ENCODE measurements around the gene CACNG3. TPM values are rescaled to one million over a fixed set of nuclear protein-coding genes. Genes with fewer than 3 reads are reported as not detected.

The CACNG3 gene
- total and polyA plus RNA-seq, 2 donors (not counting 3 experiments of a cell fraction or from before 2014, with no cell fraction given), result not detected

DNA sequence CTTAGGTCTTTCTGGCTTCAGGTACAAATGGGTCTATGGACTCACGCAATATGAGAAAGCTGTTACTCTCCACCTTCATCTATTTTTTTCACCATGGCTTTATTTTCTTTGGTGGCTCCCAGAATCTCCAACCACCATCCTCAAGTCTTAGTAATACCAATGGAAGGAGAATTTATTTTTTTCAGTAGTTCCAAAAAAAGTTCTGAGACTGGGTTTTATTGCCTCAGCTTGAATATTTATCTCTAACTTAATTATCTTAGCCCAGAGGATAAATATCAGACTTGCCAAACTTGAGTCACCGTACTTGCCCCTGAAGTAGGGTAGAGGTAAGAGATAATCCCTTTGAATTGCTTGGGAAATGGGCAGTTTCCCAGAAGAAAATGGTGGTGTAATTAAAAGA lies 23.2 kb upstream of the CACNG3 start:
- no peak for DNase-seq (ENCODE audit: low read depth, low spot score)
- intact Hi-C loops (cut with micrococcal nuclease), result no loop called here
- POLR2A ChIA-PET, result no interaction called here

More for the DNA sequence above, 23.2 kb upstream of the CACNG3 start:
- dilution Hi-C loops (cut with MboI; ENCODE audit: extremely low pct_ligation_motif_present, low sequenced_read_pairs), result loop anchor here (25.0 kb wide), 1 partner anchor 146 kb away; no protein-coding TSS in a partner anchor
- no peaks in the 10 kb centered on the region for H3K9me3 ChIP-seq (replicated peaks; ENCODE audit: control insufficient read depth, insufficient read depth, low read length)
- H3K36me3 ChIP-seq (ENCODE audit: control insufficient read depth in 2 of 2, extremely low read depth in 1 of 2, insufficient read depth in 2 of 2, low read length in 2 of 2), result no peaks in the 10 kb centered on the region
- no peak for FAIRE-seq
- CTCF ChIA-PET, result interaction anchor here (1.6 kb wide), 1 partner anchor 20 kb away, joined by 3 read pairs; no protein-coding TSS in a partner anchor
- TF ChIP-seq GATA2 (IDR thresholded peaks at IDR 0.05; ENCODE audit: insufficient read depth, insufficient read length, low read depth, low read length) (no peak), POLR2AphosphoS5 (IDR thresholded peaks at IDR 0.05; ENCODE audit: insufficient read depth, low read depth, low read length) (no peak), CTCF (IDR thresholded peaks at IDR 0.05; ENCODE audit: extremely low read depth in 1 of 2, insufficient read depth in 1 of 2, low read depth in 1 of 2, low read length in 2 of 2) (no peak), FOS (IDR thresholded peaks at IDR 0.05; ENCODE audit: borderline replicate concordance, insufficient read depth, low read length) (no peak), EZH2 (IDR thresholded peaks at IDR 0.05; ENCODE audit: borderline replicate concordance, low read depth, low read length, severe bottlenecking) (no peak), MYC (IDR thresholded peaks at IDR 0.05; ENCODE audit: low read depth, low read length) (no peak), JUN (IDR thresholded peaks at IDR 0.05; ENCODE audit: borderline replicate concordance, insufficient read depth, insufficient read length, low read depth) (no peak), POLR2A (IDR thresholded peaks at IDR 0.05; ENCODE audit: low read depth, low read length) (no peak)
- TF ChIP-seq, protein P1, sequence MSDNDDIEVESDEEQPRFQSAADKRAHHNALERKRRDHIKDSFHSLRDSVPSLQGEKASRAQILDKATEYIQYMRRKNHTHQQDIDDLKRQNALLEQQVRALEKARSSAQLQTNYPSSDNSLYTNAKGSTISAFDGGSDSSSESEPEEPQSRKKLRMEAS (IDR thresholded peaks at IDR 0.05; ENCODE audit: insufficient read depth, insufficient read length), result no peak
- H4K20me1 ChIP-seq (replicated peaks; ENCODE audit: control insufficient read depth, extremely low read depth, insufficient read depth, low read length), result no peaks in the 10 kb centered on the region
- H2AFZ ChIP-seq (ENCODE audit: low read depth, low read length), result no peak overlapping the region
- H3K9ac ChIP-seq (replicated peaks; ENCODE audit: extremely low read depth, insufficient read depth, low read length), result no peak overlapping the region
- no peaks in the 10 kb centered on the region for H3K4me1 ChIP-seq (ENCODE audit: control insufficient read depth, extremely low read depth, insufficient read depth, low read length)
- H3K79me2 ChIP-seq (ENCODE audit: control insufficient read depth, insufficient read depth, low read length), result no peaks in the 10 kb centered on the region
- no TSS peak for BruUV-seq (replicated peaks)
- no peak overlapping the region for H3K4me3 ChIP-seq (replicated peaks in 1 of 3; ENCODE audit: insufficient read depth in 1 of 3, low read depth in 1 of 3, low read length in 3 of 3)
- no peaks in the 10 kb centered on the region for H3K27me3 ChIP-seq (ENCODE audit: control insufficient read depth in 2 of 2, insufficient read depth in 2 of 2, low read length in 2 of 2)
- H3K4me2 ChIP-seq (ENCODE audit: insufficient read depth, low read length), result no peak overlapping the region
- H3K27ac ChIP-seq (ENCODE audit: insufficient read depth, low read depth, low read length), result no peak overlapping the region
- H3K9me1 ChIP-seq (replicated peaks; ENCODE audit: control insufficient read depth, extremely low read depth, insufficient read depth, low read length), result no peaks in the 10 kb centered on the region
